GM10248 (cell line): Measurements from ENCODE around the gene SLC25A34.
"Not testable (repeated sequence)": the region's sequence is repeated elsewhere in the genome, so short reads cannot be mapped to it uniquely, and the experiment has no call there.

Source experiments
- CTCF ChIA-PET: fragments of 300-600 bp; sonication (Branson Sonifier 250); formaldehyde crosslinking; extraction: SDS; loops from one replicate; lab custom pipeline; 2021; ENCODE audit warnings: antibody characterized with exemption; lab: Yijun Ruan, JAX
- POLR2A ChIA-PET: fragments of 350-650 bp; sonication (Branson Sonifier 250); formaldehyde crosslinking; extraction: SDS; loops from one replicate; lab custom pipeline; 2020; ENCODE audit warnings: antibody characterized with exemption; lab: Yijun Ruan, JAX
- DNase-seq: peaks from one replicate; pipeline ENCODE4 v3.0.0; 2012; ENCODE audit errors: extremely low spot score
- CTCF ChIP-seq: IDR thresholded peaks from 2 replicates; pipeline ENCODE4 v1.5.1; 2012; ENCODE audit warnings: mild to moderate bottlenecking, low read depth; ENCODE audit errors: extremely low read depth, missing control alignments, control extremely low read depth

Gene SLC25A34

DNA sequence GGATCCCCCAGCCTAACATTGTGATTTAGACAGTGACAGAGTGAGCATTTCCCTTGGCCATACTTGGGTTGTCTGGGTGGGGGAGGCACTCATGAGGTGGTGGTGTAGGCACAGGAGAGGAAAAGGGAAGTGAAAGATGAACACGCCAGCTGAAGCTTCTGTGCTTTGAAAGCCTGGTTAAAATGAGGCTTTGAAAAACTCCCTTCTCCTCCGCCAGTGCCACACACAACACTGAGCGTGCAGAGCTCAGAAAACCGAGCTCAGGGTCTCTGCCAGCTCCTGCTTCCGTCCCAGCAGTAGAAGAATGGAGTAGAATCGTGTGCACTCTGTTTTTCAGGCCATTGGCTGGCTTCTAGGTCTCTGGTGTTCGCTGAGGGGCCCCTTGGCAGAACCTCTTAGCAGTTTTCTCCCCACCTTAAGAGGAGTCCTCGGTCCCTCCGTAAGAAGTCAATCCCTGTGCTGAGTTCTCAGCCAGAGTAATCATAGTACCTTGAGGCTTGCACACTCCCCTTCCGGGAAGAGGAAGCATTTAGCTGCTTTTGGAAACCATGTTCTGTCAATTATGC, 39.0 kb upstream of the SLC25A34 start:
- DNase-seq, result peak; percentile 87
- ChIA-PET POLR2A (interaction anchor here (0.6 to 1.0 kb wide), 4 partner anchors 9 to 162 kb away, joined by 3 to 5 read pairs (median 4); no protein-coding TSS in a partner anchor), CTCF (interaction anchor here (1.1 to 1.8 kb wide), 7 partner anchors 9 to 492 kb away, joined by 3 to 9 read pairs (median 4); no protein-coding TSS in a partner anchor)
- no peak for TF ChIP-seq CTCF

- no peak for TF ChIP-seq CTCF
- no peak for DNase-seq
- ChIA-PET CTCF (interaction anchor here (1.6 to 1.8 kb wide), 2 partner anchors 12 to 13 kb away, joined by 4 to 9 read pairs; no protein-coding TSS in a partner anchor), POLR2A (interaction anchor here (0.5 kb wide), 1 partner anchor 16 kb away, joined by 7 read pairs; no protein-coding TSS in a partner anchor)
Measured at GRCh38 chr1:15698201-15698600, 37.9 kb upstream of the SLC25A34 start.

- CTCF ChIA-PET, POLR2A ChIA-PET, DNase-seq: not testable (repeated sequence)
Measured at GRCh38 chr1:15699321-15699720, 36.7 kb upstream of the SLC25A34 start.

DNA sequence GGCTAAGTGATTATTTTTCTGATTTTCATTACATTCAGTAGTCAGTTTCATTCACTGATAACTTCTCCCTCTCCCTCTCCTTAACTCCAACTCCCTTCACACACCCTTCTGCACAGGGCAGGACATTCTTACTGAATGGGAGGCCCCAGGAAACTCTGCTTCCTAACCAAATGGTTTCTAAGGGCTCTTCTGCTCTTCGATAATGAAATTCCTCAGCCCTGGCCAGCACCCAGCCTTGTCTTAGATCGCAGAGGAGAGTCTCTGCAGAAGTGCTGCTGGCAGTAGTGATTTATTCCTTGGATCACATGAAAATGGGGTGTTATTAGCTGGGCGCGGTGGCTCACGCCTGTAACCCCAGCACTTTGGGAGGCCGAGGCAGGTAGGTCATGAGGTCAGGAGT, 35.5 kb upstream of the SLC25A34 start:
- no peak for TF ChIP-seq CTCF
- DNase-seq, result no peak
- CTCF ChIA-PET, result no interaction called here
- POLR2A ChIA-PET, result no interaction called here

- ChIA-PET CTCF (interaction anchor here (1.1 kb wide), 1 partner anchor 10 kb away, joined by 5 read pairs; no protein-coding TSS in a partner anchor), POLR2A (interaction anchor here (0.7 kb wide), 1 partner anchor 16 kb away, joined by 3 read pairs; no protein-coding TSS in a partner anchor)
- no peak for DNase-seq
- TF ChIP-seq CTCF, result no peak
Measured at GRCh38 chr1:15701784-15702183, 34.3 kb upstream of the SLC25A34 start.

- CTCF ChIA-PET, result interaction anchor here (0.8 to 1.1 kb wide), 2 partner anchors 9 to 129 kb away, joined by 3 to 5 read pairs; no protein-coding TSS in a partner anchor
- POLR2A ChIA-PET, result no interaction called here
- TF ChIP-seq CTCF, result no peak
- DNase-seq, result no peak
Measured at GRCh38 chr1:15702722-15703550, 33.1 kb upstream of the SLC25A34 start.
